GM12878 (cell line): ENCODE data around the gene DOCK9. TPM values are rescaled to one million over a fixed set of nuclear protein-coding genes. Genes with fewer than 3 reads are reported as not detected.

Source experiments
- ATAC-seq: fragments of 200-7000 bp; cut with Tn5 transposase; 3 replicates; pipeline ENCODE4 v1.9.1; 2020; ENCODE audit warnings: mild to moderate bottlenecking, moderate library complexity
- BruUV-seq: library from RNA; stranded (reverse); fragments of 400-500 nt; replicated peaks from 2 replicates; lab custom pipeline; 2021; lab: Mats Ljungman, UMichigan
- CTCF ChIA-PET: fragments of 300-600 bp; sonication (Branson Sonifier 250); formaldehyde crosslinking; extraction: SDS; loops from one replicate; lab custom pipeline; 2021; ENCODE audit warnings: inconsistent platforms; lab: Yijun Ruan, JAX
- POLR2A ChIA-PET: fragments of 350-600 bp; formaldehyde crosslinking; extraction: SDS; loops from one replicate; lab custom pipeline; 2021; ENCODE audit warnings: inconsistent platforms; lab: Charles Lee
- RAD21 ChIA-PET: fragments of 300-600 bp; sonication (Branson Sonifier 250); formaldehyde crosslinking; loops from one replicate; lab custom pipeline; 2023; ENCODE audit warnings: antibody characterized with exemption; ENCODE audit not compliant: unreplicated experiment; lab: Charles Lee
- SMC1A ChIA-PET: fragments of 300-600 bp; sonication (Branson Sonifier 250); formaldehyde crosslinking; loops from one replicate; lab custom pipeline; 2023; ENCODE audit not compliant: unreplicated experiment, uncharacterized antibody; lab: Charles Lee
- DNase-seq: peaks from one replicate; pipeline ENCODE4 v3.0.0-alpha.2; 2011; ENCODE audit warnings: low read depth, low spot score
- FAIRE-seq: peaks from 3 replicates; lab custom pipeline; 2011; peaks lifted over from hg19 to GRCh38; lab: Jason Lieb, UNC
- H2AFZ ChIP-seq: 2 replicates; pipeline ENCODE4 v1.6.0; 2011; ENCODE audit warnings: low read depth, low read length, control low read depth; ENCODE audit not compliant: control insufficient read depth
- H3K27ac ChIP-seq: 2 replicates; pipeline ENCODE4 v1.5.1; 2011; ENCODE audit warnings: control low read depth; ENCODE audit not compliant: control insufficient read depth, insufficient read depth
- H3K27me3 ChIP-seq, 2 experiments: replicated peaks in 1 of 2; 2 replicates each; pipeline versions ENCODE4 v1.6.0 to v1.6.1; 2011; ENCODE audit warnings: low read length in 1 of 2; ENCODE audit not compliant: control insufficient read depth in 2 of 2, insufficient read depth in 2 of 2
- H3K36me3 ChIP-seq, 2 experiments: 2 replicates each; pipeline ENCODE4 v1.5.1; 2011; ENCODE audit warnings: low read length in 1 of 2; ENCODE audit not compliant: control insufficient read depth in 2 of 2, insufficient read depth in 2 of 2
- H3K4me1 ChIP-seq: 2 replicates; pipeline ENCODE4 v1.6.1; 2011; ENCODE audit warnings: mild to moderate bottlenecking, low read length, moderate library complexity, mixed read lengths; ENCODE audit not compliant: control insufficient read depth, insufficient read depth
- H3K4me2 ChIP-seq: 2 replicates; pipeline ENCODE4 v1.6.0; 2011; ENCODE audit warnings: control low read depth; ENCODE audit not compliant: control insufficient read depth, insufficient read depth
- H3K4me3 ChIP-seq: fragments of 200-600 bp; sonication (generic); 2 replicates; pipeline ENCODE4 v1.5.1; 2016
- H3K79me2 ChIP-seq: 2 replicates; pipeline ENCODE4 v1.6.0; 2011; ENCODE audit warnings: low read length; ENCODE audit not compliant: control insufficient read depth, insufficient read depth
- H3K9ac ChIP-seq: 2 replicates; pipeline ENCODE4 v1.8.0; 2011; ENCODE audit warnings: low read length, control low read depth, mixed read lengths; ENCODE audit not compliant: control insufficient read depth, insufficient read depth
- H3K9me3 ChIP-seq: replicated peaks from 3 replicates; pipeline ENCODE4 v1.5.1; 2011; ENCODE audit warnings: mild to moderate bottlenecking, low read length; ENCODE audit not compliant: control insufficient read depth, insufficient read depth
- H4K20me1 ChIP-seq: 2 replicates; pipeline ENCODE4 v1.6.0; 2011; ENCODE audit not compliant: control insufficient read depth, insufficient read depth
- ASH2L ChIP-seq: fragments of 300-600, 200-600 bp; sonication (generic); IDR thresholded peaks from 2 replicates; pipeline ENCODE4 v1.6.1; 2017; ENCODE audit warnings: low read depth, mild to moderate bottlenecking, borderline replicate concordance
- MEF2B ChIP-seq: fragments of 450-650 bp; IDR thresholded peaks from 2 replicates; pipeline ENCODE4 v1.6.1; 2018; ENCODE audit warnings: mild to moderate bottlenecking, moderate library complexity; ENCODE audit not compliant: partially characterized antibody, poor library complexity, severe bottlenecking
- MTA3 ChIP-seq: IDR thresholded peaks from 2 replicates; pipeline ENCODE4 v1.6.1; 2012; ENCODE audit warnings: low read length, inconsistent platforms, borderline replicate concordance
- NR2C1 ChIP-seq: fragments of 450-650 bp; IDR thresholded peaks from 2 replicates; pipeline ENCODE4 v1.6.1; 2017; ENCODE audit warnings: antibody characterized with exemption, mild to moderate bottlenecking, moderate library complexity
- SMC3 ChIP-seq: IDR thresholded peaks from 2 replicates; pipeline ENCODE4 v1.6.1; 2011; ENCODE audit warnings: low read length, improper control_type of control experiment, borderline replicate concordance
- TAF1 ChIP-seq: IDR thresholded peaks from 2 replicates; pipeline ENCODE4 v1.6.1; 2011; ENCODE audit warnings: mild to moderate bottlenecking, low read depth, low read length, borderline replicate concordance
- ZBTB4 ChIP-seq: fragments of 450-650 bp; formaldehyde crosslinking; IDR thresholded peaks from 2 replicates; pipeline ENCODE4 v1.4.0; 2022; ENCODE audit warnings: mild to moderate bottlenecking, moderate library complexity
- WGBS: methylation state at CpG from one replicate; pipeline ENCODE4 v1.1.6; 2016; ENCODE audit warnings: low lambda C conversion rate; ENCODE audit not compliant: insufficient replicate concordance, insufficient coverage; ENCODE audit errors: missing lambda C conversion rate; 5-methylcytosine and 5-hydroxymethylcytosine counted together
- in situ Hi-C: fragments of 300-500 bp; cut with MboI; formaldehyde crosslinking; loops from 9 replicates; pipeline ENCODE4 v1.14.3; 2018; ENCODE audit warnings: mixed read lengths
- intact Hi-C: fragments of 100-400 bp; cut with micrococcal nuclease; formaldehyde crosslinking; loops from one replicate; pipeline ENCODE4 v1.14.2; 2022; ENCODE audit not compliant: unreplicated experiment
- polyA plus RNA-seq, 11 experiments: library from polyadenylated mRNA; depleted of rRNA in 4 of 11; unstranded in 6 of 11; stranded (reverse) in 5 of 11; fragments of >200 nt; fragmentation: Nextera tagmentation in 4 of 11; fragmentation: Illumina TruSeq in 1 of 11; extraction: Ambion mirVana in 4 of 11; extraction: Trizol in 1 of 11; gene quantifications; 1 replicate in 1 of 11; 2 replicates in 10 of 11; pipeline versions ENCODE4 v1.2.1 to v1.2.3, GENCODE V29; 2011 to 2016; ENCODE audit warnings: inconsistent platforms in 2 of 11, missing spikeins in 2 of 11, low read depth in 1 of 11
- total RNA-seq, 4 experiments: library from RNA; depleted of rRNA in 3 of 4; stranded (reverse); fragments of >200 nt in 3 of 4; fragmentation: Illumina TruSeq in 1 of 4; extraction: Trizol in 1 of 4; gene quantifications; 2 replicates each; pipeline versions ENCODE4 v1.2.1 to v1.2.3, GENCODE V29; 2013 to 2021
- TF ChIP-seq, protein P1 (sequence below): IDR thresholded peaks from 2 replicates; pipeline ENCODE4 v1.6.1; 2011; ENCODE audit warnings: mild to moderate bottlenecking, low read depth, low read length, moderate library complexity; ENCODE audit not compliant: insufficient replicate concordance

The DOCK9 gene
- total and polyA plus RNA-seq, 10 of the 15 experiments (the other 5 are each of a cell fraction or from before 2014, with no cell fraction given), result 0.09 to 2.9 (median 0.74) TPM

DNA sequence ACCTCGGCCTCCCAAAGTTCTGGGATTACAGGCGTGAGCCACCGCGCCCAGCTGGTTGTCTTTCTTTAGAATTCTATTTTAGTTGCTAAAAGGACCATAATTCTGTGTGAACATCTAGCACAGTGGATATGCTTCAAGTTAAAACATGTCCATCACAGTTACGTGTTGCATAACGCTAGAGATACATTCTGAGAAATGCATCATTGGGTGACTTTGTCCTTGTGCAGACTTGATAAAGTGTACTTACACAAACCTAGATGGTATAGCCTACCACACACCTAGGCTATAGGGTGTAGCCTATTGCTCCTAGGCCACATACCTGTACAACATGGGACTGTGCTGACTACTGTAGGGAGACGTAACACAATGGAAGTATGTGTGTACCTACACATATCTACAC is 35.4 kb downstream of the DOCK9 start:
- in situ Hi-C loops, result no loop called here
- FAIRE-seq, result no peak
- 79% methylated on average over 7 of the region's 7 CpGs for WGBS
- Histone ChIP-seq H3K9me3 (no peaks in the 10 kb centered on the region), H3K36me3 (no peaks in the 10 kb centered on the region), H2AFZ (no peak overlapping the region), H3K4me2 (no peak overlapping the region), H4K20me1 (no peaks in the 10 kb centered on the region), H3K27me3 (no peaks in the 10 kb centered on the region), H3K4me1 (no peaks in the 10 kb centered on the region), H3K79me2 (no peaks in the 10 kb centered on the region), H3K4me3 (no peak overlapping the region), H3K27ac (no peak overlapping the region), H3K9ac (no peak overlapping the region)
- CTCF ChIA-PET, result no interaction called here
- no peak for DNase-seq
- SMC1A ChIA-PET, result no interaction called here
- BruUV-seq, result no TSS peak
- intact Hi-C loops, result no loop called here
- POLR2A ChIA-PET, result no interaction called here
- ATAC-seq, result no peak
- TF ChIP-seq SMC3 (no peak), ZBTB4 (CRISPR knock-in tag) (no peak), MEF2B (no peak), ASH2L (no peak), MTA3 (no peak), TAF1 (no peak), NR2C1 (no peak)
- TF ChIP-seq, protein P1, sequence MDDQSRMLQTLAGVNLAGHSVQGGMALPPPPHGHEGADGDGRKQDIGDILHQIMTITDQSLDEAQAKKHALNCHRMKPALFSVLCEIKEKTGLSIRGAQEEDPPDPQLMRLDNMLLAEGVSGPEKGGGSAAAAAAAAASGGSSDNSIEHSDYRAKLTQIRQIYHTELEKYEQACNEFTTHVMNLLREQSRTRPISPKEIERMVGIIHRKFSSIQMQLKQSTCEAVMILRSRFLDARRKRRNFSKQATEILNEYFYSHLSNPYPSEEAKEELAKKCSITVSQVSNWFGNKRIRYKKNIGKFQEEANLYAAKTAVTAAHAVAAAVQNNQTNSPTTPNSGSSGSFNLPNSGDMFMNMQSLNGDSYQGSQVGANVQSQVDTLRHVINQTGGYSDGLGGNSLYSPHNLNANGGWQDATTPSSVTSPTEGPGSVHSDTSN, result no peak
- RAD21 ChIA-PET, result no interaction called here
